NT2/D1 (cell line): ENCODE data around the gene CCK.
"Not testable (repeated sequence)": the region's sequence is repeated elsewhere in the genome, so short reads cannot be mapped to it uniquely, and the experiment has no call there.

Source experiments
- DNase-seq: peaks from one replicate; pipeline ENCODE4 v3.0.0-alpha.2; 2011; ENCODE audit warnings: low read depth, low spot score
- H3K27me3 ChIP-seq: 2 replicates; pipeline ENCODE4 v1.6.0; 2011; ENCODE audit warnings: mild to moderate bottlenecking; ENCODE audit not compliant: insufficient read length, insufficient read depth
- H3K36me3 ChIP-seq: 2 replicates; pipeline ENCODE4 v1.6.1; 2011; ENCODE audit warnings: mild to moderate bottlenecking, low read length, mixed read lengths; ENCODE audit not compliant: insufficient read depth, insufficient read length
- H3K4me1 ChIP-seq: 2 replicates; pipeline ENCODE4 v1.5.1; 2011; ENCODE audit not compliant: insufficient read depth, insufficient read length
- H3K4me3 ChIP-seq: 2 replicates; pipeline ENCODE4 v1.5.1; 2011; ENCODE audit warnings: low read depth; ENCODE audit not compliant: insufficient read length
- H3K9ac ChIP-seq: 2 replicates; pipeline ENCODE4 v1.6.0; 2011; ENCODE audit warnings: low read depth; ENCODE audit not compliant: insufficient read length
- H3K9me3 ChIP-seq: 2 replicates; pipeline ENCODE4 v1.5.1; 2011; ENCODE audit warnings: mild to moderate bottlenecking, low read length; ENCODE audit not compliant: insufficient read depth
- SUZ12 ChIP-seq: IDR thresholded peaks from 2 replicates; pipeline ENCODE4 v1.6.1; 2011; ENCODE audit not compliant: insufficient read length, insufficient read depth; ENCODE audit errors: extremely low read depth
- YY1 ChIP-seq: IDR thresholded peaks from 2 replicates; pipeline ENCODE4 v1.6.1; 2011; ENCODE audit not compliant: insufficient read length, insufficient read depth
- ZNF274 ChIP-seq: IDR thresholded peaks from 2 replicates; pipeline ENCODE4 v1.6.1; 2011; ENCODE audit warnings: mild to moderate bottlenecking, low read depth, low read length

The CCK gene

GRCh38 chr3:42300013-42300412 is 34.0 kb upstream of the CCK start:
- Histone ChIP-seq H3K9me3 (no peaks in the 10 kb centered on the region), H3K9ac (no peak overlapping the region), H3K4me3 (no peak overlapping the region), H3K27me3 (no peaks in the 10 kb centered on the region), H3K36me3 (no peaks in the 10 kb centered on the region), H3K4me1 (no peaks in the 10 kb centered on the region)
- DNase-seq = peak; percentile 32
- TF ChIP-seq SUZ12 = no peak
- TF ChIP-seq ZNF274 = no peak
- TF ChIP-seq YY1 = no peak

- Histone ChIP-seq H3K9me3 (no peaks in the 10 kb centered on the region), H3K36me3 (no peaks in the 10 kb centered on the region), H3K9ac (no peak overlapping the region), H3K27me3 (no peaks in the 10 kb centered on the region), H3K4me1 (no peaks in the 10 kb centered on the region), H3K4me3 (no peak overlapping the region)
- no peak for DNase-seq
- TF ChIP-seq YY1 (no peak), ZNF274 (no peak), SUZ12 (no peak)
These were observed 32.3 kb upstream of the CCK start for GRCh38 chr3:42298259-42298658.

GRCh38 chr3:42292009-42292408 is 26.0 kb upstream of the CCK start:
- Histone ChIP-seq H3K36me3 (no peaks in the 10 kb centered on the region), H3K4me1 (no peaks in the 10 kb centered on the region), H3K4me3 (no peak overlapping the region), H3K27me3 (no peaks in the 10 kb centered on the region), H3K9ac (no peak overlapping the region), H3K9me3 (peaks cover 9% of the 10 kb centered on the region; the same call in 1 of the 2 replicates)
- DNase-seq = no peak
- TF ChIP-seq SUZ12 (no peak), YY1 (no peak), ZNF274 (no peak)

GRCh38 chr3:42290966-42291714 is 25.2 kb upstream of the CCK start:
- TF ChIP-seq SUZ12 (no peak), YY1 (no peak), ZNF274 (no peak)
- H3K4me3 ChIP-seq = no peak overlapping the region
- H3K4me1 ChIP-seq = no peaks in the 10 kb centered on the region
- peaks cover 9% of the 10 kb centered on the region; the same call in 1 of the 2 replicates for H3K9me3 ChIP-seq
- no peaks in the 10 kb centered on the region for H3K27me3 ChIP-seq
- no peaks in the 10 kb centered on the region for H3K36me3 ChIP-seq
- no peak overlapping the region for H3K9ac ChIP-seq
- DNase-seq = no peak

GRCh38 chr3:42289026-42289425 is 23.0 kb upstream of the CCK start:
- H3K9ac ChIP-seq = no peak overlapping the region
- peaks cover 9% of the 10 kb centered on the region; the same call in 1 of the 2 replicates for H3K9me3 ChIP-seq
- no peak overlapping the region for H3K4me3 ChIP-seq
- no peaks in the 10 kb centered on the region for H3K27me3 ChIP-seq
- no peak for DNase-seq
- no peaks in the 10 kb centered on the region for H3K36me3 ChIP-seq
- TF ChIP-seq ZNF274 (no peak), SUZ12 (no peak), YY1 (no peak)
- no peaks in the 10 kb centered on the region for H3K4me1 ChIP-seq

GRCh38 chr3:42288385-42288784 is 22.4 kb upstream of the CCK start:
- no peaks in the 10 kb centered on the region for H3K27me3 ChIP-seq
- peaks cover 9% of the 10 kb centered on the region; the same call in 1 of the 2 replicates for H3K9me3 ChIP-seq
- H3K4me1 ChIP-seq = no peaks in the 10 kb centered on the region
- no peak for TF ChIP-seq SUZ12
- no peak overlapping the region for H3K9ac ChIP-seq
- H3K4me3 ChIP-seq = no peak overlapping the region
- no peaks in the 10 kb centered on the region for H3K36me3 ChIP-seq
- no peak for DNase-seq

GRCh38 chr3:42287423-42287822 is 21.4 kb upstream of the CCK start:
- H3K36me3 ChIP-seq, H3K9me3 ChIP-seq, H3K9ac ChIP-seq, H3K27me3 ChIP-seq, H3K4me3 ChIP-seq, H3K4me1 ChIP-seq, DNase-seq: not testable (repeated sequence)

- DNase-seq = no peak
- peaks cover 35% of the 10 kb centered on the region for H3K9me3 ChIP-seq
- H3K36me3 ChIP-seq = no peaks in the 10 kb centered on the region
- no peaks in the 10 kb centered on the region for H3K4me1 ChIP-seq
- no peak overlapping the region for H3K9ac ChIP-seq
- no peak overlapping the region for H3K4me3 ChIP-seq
- H3K27me3 ChIP-seq = no peaks in the 10 kb centered on the region
- TF ChIP-seq SUZ12 (no peak), YY1 (no peak), ZNF274 (no peak)
These were observed 11.7 kb upstream of the CCK start for GRCh38 chr3:42277676-42278075.
